Caco-2 (cell line): ENCODE measurements around the gene ZNF148. TPM values are rescaled to one million over a fixed set of nuclear protein-coding genes. Genes with fewer than 3 reads are reported as not detected.

Source experiments
- BruUV-seq: library from RNA; stranded (reverse); fragments of 400-500 nt; replicated peaks from 2 replicates; lab custom pipeline; 2021; lab: Mats Ljungman, UMichigan
- CTCF ChIA-PET: fragments of 300-600 bp; sonication (Branson Sonifier 250); formaldehyde crosslinking; loops from one replicate; lab custom pipeline; 2022; ENCODE audit warnings: antibody characterized with exemption; lab: Charles Lee
- POLR2A ChIA-PET: fragments of 300-600 bp; sonication (Branson Sonifier 250); formaldehyde crosslinking; loops from one replicate; lab custom pipeline; 2022; ENCODE audit warnings: antibody characterized with exemption; lab: Charles Lee
- DNase-seq, 2 experiments: peaks; one replicate each; pipeline versions ENCODE4 v3.0.0 to v3.0.0-alpha.2; 2020 to 2022
- H3K27me3 ChIP-seq: replicated peaks from 2 replicates; pipeline ENCODE4 v1.6.0; 2011; ENCODE audit warnings: low read length; ENCODE audit not compliant: control insufficient read depth, insufficient read depth
- H3K36me3 ChIP-seq: 2 replicates; pipeline ENCODE4 v1.5.1; 2011; ENCODE audit warnings: low read length; ENCODE audit not compliant: control insufficient read depth, insufficient read depth
- H3K4me1 ChIP-seq: fragments of 250-450 bp; sonication (Bioruptor Pico); 2 replicates; pipeline ENCODE4 v1.5.1; 2020; ENCODE audit warnings: mild to moderate bottlenecking
- H3K4me3 ChIP-seq: 2 replicates; pipeline ENCODE4 v1.5.1; 2011; ENCODE audit warnings: low read depth, mild to moderate bottlenecking, control low read depth, low read length
- H3K9me3 ChIP-seq: fragments of 250-450 bp; sonication (Bioruptor Pico); 2 replicates; pipeline ENCODE4 v1.5.1; 2020; ENCODE audit warnings: mild to moderate bottlenecking, moderate library complexity
- H3K27ac Mint-ChIP-seq: one replicate; pipeline ENCODE4 v1.8.0; 2022; ENCODE audit warnings: mixed read lengths; ENCODE audit not compliant: unreplicated experiment
- H3K27me3 Mint-ChIP-seq: one replicate; pipeline ENCODE4 v1.8.0; 2022; ENCODE audit warnings: mixed read lengths; ENCODE audit not compliant: insufficient read depth, unreplicated experiment
- H3K36me3 Mint-ChIP-seq: one replicate; pipeline ENCODE4 v1.8.0; 2022; ENCODE audit warnings: mild to moderate bottlenecking, mixed read lengths; ENCODE audit not compliant: insufficient read depth, unreplicated experiment
- H3K4me1 Mint-ChIP-seq: one replicate; pipeline ENCODE4 v1.8.0; 2022; ENCODE audit warnings: low read depth, mixed read lengths; ENCODE audit not compliant: unreplicated experiment
- H3K4me3 Mint-ChIP-seq: one replicate; pipeline ENCODE4 v1.8.0; 2022; ENCODE audit warnings: mild to moderate bottlenecking, moderate library complexity, mixed read lengths; ENCODE audit not compliant: unreplicated experiment
- H3K9me3 Mint-ChIP-seq: one replicate; pipeline ENCODE4 v1.8.0; 2022; ENCODE audit warnings: mixed read lengths; ENCODE audit not compliant: unreplicated experiment
- CTCF ChIP-seq, 2 experiments: fragments of 200-600 bp in 1 of 2; IDR thresholded peaks; 1 replicate in 1 of 2; 2 replicates in 1 of 2; pipeline versions ENCODE4 v1.5.1 to v1.8.0; 2011 to 2022; ENCODE audit warnings: antibody characterized with exemption in 1 of 2, control low read depth in 1 of 2, inconsistent platforms in 1 of 2, low read depth in 1 of 2, low read length in 1 of 2, mild to moderate bottlenecking in 1 of 2, moderate library complexity in 1 of 2; ENCODE audit not compliant: insufficient read depth in 1 of 2, severe bottlenecking in 1 of 2, unreplicated experiment in 1 of 2
- intact Hi-C: fragments of 100-400 bp; cut with micrococcal nuclease; formaldehyde crosslinking; loops from one replicate; pipeline ENCODE4 v1.10.0; 2022; ENCODE audit not compliant: unreplicated experiment
- total RNA-seq: library from RNA; stranded (reverse); gene quantifications from 2 replicates; pipeline ENCODE4 v1.2.3, GENCODE V29; 2022

Gene ZNF148
- total RNA-seq, 1 experiment from 2014 or later: 33.3 TPM

DNA sequence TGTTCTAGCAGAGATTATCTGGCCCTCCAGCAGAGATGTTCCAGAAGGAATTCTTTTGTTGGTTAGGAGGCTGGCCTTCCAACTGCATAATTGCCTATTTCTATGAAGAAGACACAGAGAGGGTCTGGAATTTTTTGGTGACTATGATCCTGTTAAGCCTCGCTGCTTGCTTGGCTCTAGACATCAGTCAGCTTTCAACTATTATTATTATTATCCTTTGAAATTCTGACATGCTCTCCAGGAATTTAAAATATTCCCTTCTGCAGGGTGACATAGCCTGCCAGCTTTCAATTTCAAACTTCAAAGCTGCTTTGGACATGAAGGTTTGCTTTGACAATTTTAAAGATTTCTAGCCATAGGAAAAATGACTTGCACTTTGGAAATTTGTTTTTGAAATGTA, 26.3 kb upstream of the ZNF148 start:
- TF ChIP-seq CTCF (IDR thresholded peaks at IDR 0.05; ENCODE audit: insufficient read depth in 1 of 2, low read depth in 1 of 2, low read length in 1 of 2, severe bottlenecking in 1 of 2, unreplicated experiment in 1 of 2): no peak
- H3K27ac Mint-ChIP-seq: no peak overlapping the region

DNA sequence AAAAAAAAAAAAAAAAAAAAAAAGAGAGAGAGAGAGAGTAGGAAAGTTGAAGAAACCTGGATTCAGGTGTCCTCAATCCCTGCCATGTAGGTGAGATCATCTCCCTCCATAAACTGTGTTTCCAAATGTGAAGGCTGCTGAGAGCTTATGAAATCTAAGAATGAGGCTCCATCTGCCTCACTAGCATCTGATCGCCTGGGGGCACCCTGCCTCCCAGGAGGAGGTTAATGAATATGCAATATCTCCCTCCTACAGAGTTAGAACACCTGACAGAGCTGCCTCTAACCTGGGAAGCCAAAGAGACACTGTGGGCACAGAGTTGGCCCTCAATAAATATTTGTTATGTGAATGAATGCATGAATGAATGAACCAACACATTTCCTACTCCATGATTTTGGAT, 23.8 kb upstream of the ZNF148 start:
- H3K27me3 Mint-ChIP-seq: no peaks in the 10 kb centered on the region
- no TSS peak for BruUV-seq
- no peak overlapping the region for H3K4me3 Mint-ChIP-seq
- intact Hi-C loops: no loop called here
- peak in 1 of 2 experiments; percentile 22 for DNase-seq
- H3K36me3 Mint-ChIP-seq: no peaks in the 10 kb centered on the region
- peaks cover 10% of the 10 kb centered on the region for H3K4me1 ChIP-seq
- no peaks in the 10 kb centered on the region for H3K9me3 ChIP-seq
- ChIA-PET CTCF (interaction anchor here (0.5 to 1.0 kb wide), 4 partner anchors 22 to 41 kb away, joined by 3 to 6 read pairs (median 4); no protein-coding TSS in a partner anchor), POLR2A (no interaction called here)
- H3K4me1 Mint-ChIP-seq: peaks cover 7% of the 10 kb centered on the region
- no peaks in the 10 kb centered on the region for H3K9me3 Mint-ChIP-seq
- H3K36me3 ChIP-seq: no peaks in the 10 kb centered on the region
- no peak for TF ChIP-seq CTCF (IDR thresholded peaks at IDR 0.05; ENCODE audit: insufficient read depth in 1 of 2, low read depth in 1 of 2, low read length in 1 of 2, severe bottlenecking in 1 of 2, unreplicated experiment in 1 of 2)
- no peak overlapping the region for H3K27ac Mint-ChIP-seq
- H3K27me3 ChIP-seq: no peaks in the 10 kb centered on the region
- H3K4me3 ChIP-seq: no peak overlapping the region

More for the DNA sequence above, 26.3 kb upstream of the ZNF148 start:
- no peaks in the 10 kb centered on the region for H3K9me3 ChIP-seq
- BruUV-seq: no TSS peak
- Mint-ChIP-seq H3K9me3 (peaks cover 16% of the 10 kb centered on the region), H3K27me3 (no peaks in the 10 kb centered on the region), H3K4me3 (no peak overlapping the region), H3K4me1 (peaks cover 7% of the 10 kb centered on the region), H3K36me3 (no peaks in the 10 kb centered on the region)
- H3K27me3 ChIP-seq: no peaks in the 10 kb centered on the region
- no peak overlapping the region for H3K4me3 ChIP-seq
- no peaks in the 10 kb centered on the region for H3K36me3 ChIP-seq
- CTCF ChIA-PET: no interaction called here
- DNase-seq: no peak
- peaks cover 10% of the 10 kb centered on the region for H3K4me1 ChIP-seq
- POLR2A ChIA-PET: no interaction called here
- intact Hi-C loops: no loop called here

- H3K9me3 Mint-ChIP-seq: no peaks in the 10 kb centered on the region
- BruUV-seq: no TSS peak
- H3K27me3 Mint-ChIP-seq: no peaks in the 10 kb centered on the region
- TF ChIP-seq CTCF (IDR thresholded peaks at IDR 0.05; ENCODE audit: insufficient read depth in 1 of 2, low read depth in 1 of 2, low read length in 1 of 2, severe bottlenecking in 1 of 2, unreplicated experiment in 1 of 2): no peak
- Histone ChIP-seq H3K27me3 (no peaks in the 10 kb centered on the region), H3K36me3 (no peaks in the 10 kb centered on the region), H3K4me3 (no peak overlapping the region), H3K4me1 (no peaks in the 10 kb centered on the region), H3K9me3 (no peaks in the 10 kb centered on the region)
- intact Hi-C loops: no loop called here
- no peaks in the 10 kb centered on the region for H3K36me3 Mint-ChIP-seq
- no peaks in the 10 kb centered on the region for H3K4me1 Mint-ChIP-seq
- no peak overlapping the region for H3K4me3 Mint-ChIP-seq
- no peak overlapping the region for H3K27ac Mint-ChIP-seq
- ChIA-PET CTCF (no interaction called here), POLR2A (no interaction called here)
- DNase-seq: no peak
Observed at GRCh38 chr3:125395091-125395490, 20.0 kb upstream of the ZNF148 start.
